Ishikawa (cell line): ENCODE results near the gene KLHL8.

Experiments
- CEBPB ChIP-seq: IDR thresholded peaks from 2 replicates; pipeline ENCODE4 v1.6.1; 2012
- CREB1 ChIP-seq: IDR thresholded peaks from 2 replicates; pipeline ENCODE4 v1.6.1; 2012; ENCODE audit warnings: low read depth
- EGR1 ChIP-seq: IDR thresholded peaks from 2 replicates; pipeline ENCODE4 v1.6.1; 2012
- RAD21 ChIP-seq: IDR thresholded peaks from 2 replicates; pipeline ENCODE4 v1.6.1; 2012; ENCODE audit warnings: low read depth
- REST ChIP-seq: IDR thresholded peaks from 2 replicates; pipeline ENCODE4 v1.6.1; 2012; ENCODE audit warnings: low read depth, mild to moderate bottlenecking
- YY1 ChIP-seq: IDR thresholded peaks from 2 replicates; pipeline ENCODE4 v1.6.1; 2012; ENCODE audit warnings: low read depth

- TF ChIP-seq RAD21 (no peak), REST (no peak), CEBPB (no peak), YY1 (no peak), CREB1 (no peak), EGR1 (no peak)
Measured at GRCh38 chr4:87249332-87250019, 29.1 kb upstream of the KLHL8 start.
